Measurements from ENCODE around the gene EIF3L. TPM values are rescaled to one million over a fixed set of nuclear protein-coding genes. Genes with fewer than 3 reads are reported as not detected.

EIF3L gene
- total and polyA plus RNA-seq, 2 of the 8 experiments (the other 6 are each of a cell fraction or from before 2014, with no cell fraction given), result 639 to 886 TPM

DNA sequence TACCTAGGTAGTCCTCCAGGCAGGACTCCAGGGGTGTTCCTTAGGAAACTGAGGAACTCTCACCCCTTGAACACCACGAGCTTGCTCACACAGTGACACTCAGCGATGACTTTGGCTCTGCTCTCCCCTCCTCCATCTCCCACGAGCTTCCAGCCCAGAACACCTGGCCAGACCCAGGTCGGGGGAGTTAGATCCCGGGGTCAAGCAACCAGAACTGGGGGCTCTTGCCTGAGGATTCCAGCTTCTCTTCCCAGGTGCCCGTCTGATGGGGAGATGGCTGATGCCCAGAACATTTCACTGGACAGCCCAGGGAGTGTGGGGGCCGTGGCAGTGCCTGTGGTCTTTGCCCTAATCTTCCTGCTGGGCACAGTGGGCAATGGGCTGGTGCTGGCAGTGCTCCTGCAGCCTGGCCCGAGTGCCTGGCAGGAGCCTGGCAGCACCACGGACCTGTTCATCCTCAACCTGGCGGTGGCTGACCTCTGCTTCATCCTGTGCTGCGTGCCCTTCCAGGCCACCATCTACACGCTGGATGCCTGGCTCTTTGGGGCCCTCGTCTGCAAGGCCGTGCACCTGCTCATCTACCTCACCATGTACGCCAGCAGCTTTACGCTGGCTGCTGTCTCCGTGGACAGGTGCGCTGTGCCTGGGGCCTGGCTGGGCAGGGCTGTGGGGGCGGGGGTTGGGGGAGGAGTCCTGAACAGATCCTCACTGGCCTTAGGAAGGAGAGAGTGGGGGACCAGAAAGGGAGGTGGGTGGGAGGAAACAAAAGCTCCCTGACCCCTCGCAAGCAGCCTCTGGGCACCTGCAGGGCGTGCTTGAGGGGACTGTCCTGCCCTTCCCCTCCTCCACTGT lies 25.9 kb upstream of the EIF3L start, which contains the start of gene GALR3 (continued):
- TF ChIP-seq SIN3A (conservative IDR thresholded peaks at IDR 0.05 in 1 of 2, IDR thresholded peaks at IDR 0.05 in 1 of 2; ENCODE audit: low read depth in 1 of 2, low read length in 2 of 2) (no peak), SP4 (IDR thresholded peaks at IDR 0.05; ENCODE audit: low read length) (no peak), BRCA1 (IDR thresholded peaks at IDR 0.05; ENCODE audit: low read depth, low read length) (no peak), MAFK (IDR thresholded peaks at IDR 0.05; ENCODE audit: low read depth, low read length) (no peak), SAP30 (IDR thresholded peaks at IDR 0.05; ENCODE audit: insufficient read depth, insufficient replicate concordance, low read length) (no peak), SUZ12 (IDR thresholded peaks at IDR 0.05; ENCODE audit: low read length) (no peak)
